GM19452 (cell line): ENCODE measurements around the gene LTBP3.
A peak's percentile ranks its signal among the peaks of the same experiment; 100 is the strongest.

ENCODE experiments used
- ATAC-seq: cut with Tn5 transposase; IDR thresholded peaks from one replicate; pipeline ENCODE4 v1.9.1; 2021; ENCODE audit not compliant: unreplicated experiment

LTBP3 gene

GRCh38 chr11:65555693-65556231 is 2.4 kb downstream of the LTBP3 start:
- ATAC-seq: no peak

GRCh38 chr11:65554842-65555430 is 3.2 kb downstream of the LTBP3 start:
- no peak for ATAC-seq

GRCh38 chr11:65554057-65554818 is 3.9 kb downstream of the LTBP3 start:
- ATAC-seq: no peak

- no peak for ATAC-seq
These were observed 4.7 kb downstream of the LTBP3 start for GRCh38 chr11:65553301-65554001.

GRCh38 chr11:65552388-65552951 is 5.7 kb downstream of the LTBP3 start:
- no peak for ATAC-seq

GRCh38 chr11:65551572-65552387 is 6.4 kb downstream of the LTBP3 start:
- ATAC-seq: peak; percentile 59

GRCh38 chr11:65549096-65549495 is 9.1 kb downstream of the LTBP3 start:
- no peak for ATAC-seq

GRCh38 chr11:65548395-65548794 is 9.8 kb downstream of the LTBP3 start:
- ATAC-seq: no peak

- no peak for ATAC-seq
These were observed 10.6 kb downstream of the LTBP3 start for GRCh38 chr11:65547446-65548125.

- peak; percentile 77 for ATAC-seq
These were observed 11.8 kb downstream of the LTBP3 start for GRCh38 chr11:65546217-65546958.

GRCh38 chr11:65545853-65546216 is 12.3 kb downstream of the LTBP3 start:
- no peak for ATAC-seq

GRCh38 chr11:65542738-65543390 is 15.3 kb downstream of the LTBP3 start:
- no peak for ATAC-seq

GRCh38 chr11:65541093-65541982 is 16.8 kb downstream of the LTBP3 start:
- ATAC-seq: no peak

GRCh38 chr11:65540290-65541092 is 17.7 kb downstream of the LTBP3 start:
- peak; percentile 68 for ATAC-seq

- ATAC-seq: peak; percentile 50
These were observed 18.3 kb downstream of the LTBP3 start for GRCh38 chr11:65539744-65540289.

GRCh38 chr11:65538915-65539743 is 19.0 kb downstream of the LTBP3 start:
- no peak for ATAC-seq
